ENCODE data around the gene PRKX.

PRKX gene

DNA sequence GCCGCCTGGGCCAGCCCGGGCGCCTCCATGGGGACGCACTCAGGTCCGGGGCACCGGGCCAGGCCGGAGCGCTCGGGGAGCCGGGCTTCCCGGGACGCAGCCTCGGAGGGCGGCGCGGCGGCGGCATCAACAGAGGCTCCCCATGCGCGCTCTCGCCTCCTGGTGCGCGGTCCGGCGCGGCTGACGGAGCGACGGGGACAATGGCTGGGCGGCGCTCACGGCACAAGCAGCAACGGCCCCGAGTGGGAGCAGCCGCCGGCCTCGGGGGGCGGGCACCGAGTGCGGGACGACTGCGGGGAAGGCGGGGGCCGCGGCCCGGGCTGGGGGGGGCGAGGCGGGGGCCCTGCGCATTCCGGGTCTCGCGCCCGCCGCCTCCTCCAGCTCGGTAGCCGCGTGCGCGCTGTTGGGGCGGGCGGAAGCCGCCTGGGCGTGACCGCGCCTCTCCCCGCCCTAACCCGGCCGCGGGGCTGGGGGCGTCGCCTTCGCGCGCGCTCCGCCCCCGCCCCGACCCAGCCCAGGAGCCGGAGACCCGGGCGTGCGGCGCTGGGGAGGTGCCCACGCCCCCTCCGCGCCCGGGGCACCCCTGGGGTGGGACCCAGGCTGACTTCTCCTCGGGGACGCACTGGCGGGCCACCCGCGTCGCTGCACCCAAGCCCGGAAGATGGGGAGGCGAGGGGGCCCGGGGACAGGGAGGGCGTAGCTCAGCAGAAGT is at the start of gene PRKX:
TSS of gene PRKX (minus strand) at position 425 of the 712 bp plus-strand sequence. CDS start at position 29, 396 bp downstream.
- no peak for TF ChIP-seq GATA2 (IDR thresholded peaks at IDR 0.05; ENCODE audit: low read depth, low read length)
- no peak for TF ChIP-seq GATA3 (IDR thresholded peaks at IDR 0.05; ENCODE audit: low read depth, low read length)

GRCh38 chrX:3763111-3763510 is 49.7 kb upstream of the PRKX start:
- TF ChIP-seq GATA3 (IDR thresholded peaks at IDR 0.05; ENCODE audit: low read depth, low read length) (no peak), GATA2 (IDR thresholded peaks at IDR 0.05; ENCODE audit: low read depth, low read length) (no peak)

- no peak for TF ChIP-seq GATA2 (IDR thresholded peaks at IDR 0.05; ENCODE audit: low read depth, low read length)
- TF ChIP-seq GATA3 (IDR thresholded peaks at IDR 0.05; ENCODE audit: low read depth, low read length), result no peak
Measured at GRCh38 chrX:3757510-3758025, 44.1 kb upstream of the PRKX start.

DNA sequence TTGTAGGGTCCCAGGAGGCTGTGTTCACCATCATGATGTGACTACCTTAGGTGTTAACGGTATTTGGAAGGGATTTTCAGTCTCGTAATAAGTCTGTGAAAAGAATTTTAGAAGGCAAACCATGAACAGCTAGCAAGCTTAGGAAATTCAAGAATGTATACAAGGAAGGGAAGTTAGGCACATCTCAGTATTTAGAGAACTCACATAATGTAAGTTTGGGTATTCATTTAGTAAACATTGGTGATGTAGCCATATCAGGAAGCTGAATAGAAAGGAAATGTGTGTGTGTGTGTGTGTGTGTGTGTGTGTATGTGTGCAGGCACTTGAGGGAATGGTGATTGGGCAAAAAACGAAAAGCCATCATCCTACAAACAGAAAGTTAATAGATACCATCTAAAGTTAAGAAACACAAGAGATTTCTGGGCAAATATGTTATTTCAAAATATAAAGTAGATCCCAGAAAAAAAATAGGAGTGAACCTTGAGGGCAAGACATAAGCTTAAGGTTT is 34.7 kb upstream of the PRKX start:
- TF ChIP-seq GATA3 (IDR thresholded peaks at IDR 0.05; ENCODE audit: low read depth, low read length) (no peak), GATA2 (IDR thresholded peaks at IDR 0.05; ENCODE audit: low read depth, low read length) (no peak)

- no peak for TF ChIP-seq GATA3 (IDR thresholded peaks at IDR 0.05; ENCODE audit: low read depth, low read length)
- no peak for TF ChIP-seq GATA2 (IDR thresholded peaks at IDR 0.05; ENCODE audit: low read depth, low read length)
Measured at GRCh38 chrX:3743801-3744439, 30.5 kb upstream of the PRKX start.

DNA sequence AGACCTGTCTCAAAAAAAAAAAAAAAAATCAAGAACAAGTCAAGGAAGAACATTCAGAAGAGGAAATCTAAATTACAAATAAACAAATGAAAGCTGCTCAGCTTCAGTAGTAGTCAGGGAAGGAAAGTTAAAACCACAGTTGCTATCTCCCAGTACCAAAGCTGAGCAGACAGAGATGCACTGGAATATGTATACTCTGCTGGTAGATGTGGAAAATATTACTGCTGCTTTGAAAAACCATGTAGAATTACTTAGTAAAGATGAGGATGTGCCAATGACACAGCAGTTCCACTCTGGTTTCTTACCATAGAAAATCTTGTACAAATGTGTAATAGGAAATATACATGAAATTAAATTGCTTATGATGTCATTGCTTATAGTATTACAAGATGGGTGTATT is 25.1 kb upstream of the PRKX start:
- no peak for TF ChIP-seq GATA3 (IDR thresholded peaks at IDR 0.05; ENCODE audit: low read depth, low read length)
- no peak for TF ChIP-seq GATA2 (IDR thresholded peaks at IDR 0.05; ENCODE audit: low read depth, low read length)

- TF ChIP-seq GATA3 (IDR thresholded peaks at IDR 0.05; ENCODE audit: low read depth, low read length) (no peak), GATA2 (IDR thresholded peaks at IDR 0.05; ENCODE audit: low read depth, low read length) (no peak)
Measured at GRCh38 chrX:3733043-3733430, 19.6 kb upstream of the PRKX start.

- TF ChIP-seq GATA3 (IDR thresholded peaks at IDR 0.05; ENCODE audit: low read depth, low read length), result no peak
- no peak for TF ChIP-seq GATA2 (IDR thresholded peaks at IDR 0.05; ENCODE audit: low read depth, low read length)
Measured at GRCh38 chrX:3728454-3728853, 15.0 kb upstream of the PRKX start.

DNA sequence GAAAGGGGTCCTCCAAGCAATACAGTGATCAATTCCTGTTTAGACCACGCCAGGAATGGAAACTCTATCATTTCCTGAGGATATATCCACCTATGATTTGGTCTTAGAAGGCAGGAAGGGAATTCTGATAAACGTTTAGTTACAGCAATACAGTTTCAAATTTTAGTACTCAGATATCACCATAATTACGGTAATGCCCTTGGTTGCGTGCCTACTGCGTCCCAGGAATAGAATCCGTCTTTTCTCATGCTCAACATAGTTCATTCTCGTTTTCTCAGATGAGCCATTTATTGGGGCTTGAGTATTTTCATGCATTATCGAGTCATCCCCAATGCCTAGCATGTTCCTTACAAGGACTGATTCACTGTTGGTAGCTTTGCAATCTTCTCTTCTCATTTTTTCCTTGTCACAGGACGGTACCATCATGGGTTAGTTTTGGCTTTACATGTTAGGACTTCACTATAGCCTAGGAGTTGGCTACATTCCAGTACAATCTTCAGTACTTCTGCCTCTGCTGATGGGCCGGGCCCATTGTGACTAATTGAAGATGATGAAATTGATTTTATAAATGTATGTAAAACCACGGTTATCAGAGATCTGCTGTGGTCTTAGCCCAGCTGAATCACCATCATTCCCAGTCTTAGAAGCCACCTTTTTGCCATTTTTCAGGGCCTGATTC is 4.4 kb upstream of the PRKX start:
- TF ChIP-seq GATA3 (IDR thresholded peaks at IDR 0.05; ENCODE audit: low read depth, low read length), result no peak
- TF ChIP-seq GATA2 (IDR thresholded peaks at IDR 0.05; ENCODE audit: low read depth, low read length), result no peak

DNA sequence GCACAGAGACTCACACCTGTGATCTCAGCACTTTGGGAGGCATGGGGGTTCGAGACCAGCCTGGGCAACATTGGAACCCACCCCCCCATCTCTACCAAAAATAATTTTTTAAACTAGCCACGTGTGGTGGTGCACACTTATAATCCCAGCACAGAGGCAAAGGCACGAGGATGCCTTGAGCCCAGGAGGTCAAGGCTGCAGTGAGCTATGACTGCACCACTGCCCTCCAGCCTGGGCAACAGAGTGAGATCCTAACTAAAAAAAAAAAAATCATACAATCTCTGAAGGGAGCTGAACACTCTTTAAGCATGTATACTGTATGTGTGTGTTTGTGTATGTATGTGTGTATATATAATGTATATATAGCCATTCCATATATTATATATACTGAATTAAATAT is 2.5 kb upstream of the PRKX start:
- TF ChIP-seq GATA3 (IDR thresholded peaks at IDR 0.05; ENCODE audit: low read depth, low read length), result no peak
- TF ChIP-seq GATA2 (IDR thresholded peaks at IDR 0.05; ENCODE audit: low read depth, low read length), result no peak

DNA sequence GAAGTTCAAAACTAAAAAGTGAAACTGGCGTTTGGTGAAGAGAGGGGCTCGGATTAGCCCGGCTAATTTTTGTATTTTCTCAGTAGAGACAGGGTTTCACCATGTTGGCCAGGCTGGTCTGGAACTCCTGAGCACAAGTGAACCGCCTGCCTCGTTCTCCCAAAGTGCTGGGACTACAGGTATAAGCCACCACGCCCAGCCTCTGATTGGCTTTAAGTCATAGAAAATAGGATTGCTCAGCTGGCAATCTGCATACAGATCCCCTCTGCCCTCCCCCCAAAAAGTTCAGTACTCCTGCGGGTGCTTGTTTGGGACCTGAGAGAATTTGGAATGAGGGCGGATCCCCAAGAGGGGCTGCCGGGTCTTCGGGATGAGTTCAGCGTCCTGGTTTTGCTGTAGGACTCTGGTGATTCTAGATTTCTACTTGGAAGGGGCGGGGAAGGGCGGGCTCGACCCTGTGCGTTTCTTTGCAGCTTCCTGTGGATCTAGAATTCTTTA is 537 bp upstream of the PRKX start:
- no peak for TF ChIP-seq GATA2 (IDR thresholded peaks at IDR 0.05; ENCODE audit: low read depth, low read length)
- no peak for TF ChIP-seq GATA3 (IDR thresholded peaks at IDR 0.05; ENCODE audit: low read depth, low read length)

GRCh38 chrX:3712870-3713224 is 602 bp downstream of the PRKX start:
- TF ChIP-seq GATA2 (IDR thresholded peaks at IDR 0.05; ENCODE audit: low read depth, low read length) (no peak), GATA3 (IDR thresholded peaks at IDR 0.05; ENCODE audit: low read depth, low read length) (no peak)

DNA sequence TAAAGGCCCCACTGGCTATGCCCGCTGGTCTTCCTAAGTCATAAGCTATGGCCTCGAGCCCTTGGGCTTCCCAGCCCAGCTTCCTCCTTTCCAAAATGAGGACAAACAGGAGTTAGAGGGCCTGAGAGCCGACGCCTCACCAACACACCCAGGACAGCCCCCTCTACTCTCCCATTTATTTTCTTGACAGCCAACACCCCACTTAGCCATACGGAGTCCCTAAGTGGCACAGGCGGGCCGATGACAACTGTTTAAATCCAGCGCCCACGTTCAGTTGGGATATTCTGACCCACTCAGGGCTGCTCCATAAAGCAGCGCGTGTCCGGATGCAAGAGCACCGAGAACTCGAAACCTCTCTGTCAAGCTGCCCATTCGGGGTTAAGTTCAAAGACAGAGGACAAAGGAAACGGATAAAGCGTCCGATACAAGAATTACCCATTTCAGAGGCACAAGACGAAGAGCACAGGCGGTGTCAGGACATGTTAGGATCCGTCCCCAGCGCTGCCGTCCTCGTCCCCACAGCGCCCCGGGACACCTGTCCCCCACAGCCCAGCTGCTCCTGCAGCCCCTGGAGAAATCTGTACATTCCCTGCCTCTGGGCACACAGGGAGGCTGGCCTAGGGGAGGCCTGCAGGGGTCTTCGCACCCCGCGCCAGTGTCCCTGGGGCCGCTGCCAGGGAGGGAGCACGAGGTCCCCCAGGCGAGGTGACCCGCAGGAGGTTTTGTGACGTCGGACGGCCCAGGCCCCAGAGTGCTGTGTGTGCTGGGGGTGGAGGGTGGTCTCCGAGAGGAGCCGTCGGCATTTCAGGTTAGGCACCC is 1.2 kb downstream of the PRKX start:
- no peak for TF ChIP-seq GATA3 (IDR thresholded peaks at IDR 0.05; ENCODE audit: low read depth, low read length)
